NK-92 (cell line): Measurements from ENCODE around the gene CALR3.

Experiments used
- DNase-seq: peaks from one replicate; lab custom pipeline; 2025; ENCODE audit not compliant: unreplicated experiment; lab: John Stamatoyannopoulos, UW

Gene CALR3

DNA sequence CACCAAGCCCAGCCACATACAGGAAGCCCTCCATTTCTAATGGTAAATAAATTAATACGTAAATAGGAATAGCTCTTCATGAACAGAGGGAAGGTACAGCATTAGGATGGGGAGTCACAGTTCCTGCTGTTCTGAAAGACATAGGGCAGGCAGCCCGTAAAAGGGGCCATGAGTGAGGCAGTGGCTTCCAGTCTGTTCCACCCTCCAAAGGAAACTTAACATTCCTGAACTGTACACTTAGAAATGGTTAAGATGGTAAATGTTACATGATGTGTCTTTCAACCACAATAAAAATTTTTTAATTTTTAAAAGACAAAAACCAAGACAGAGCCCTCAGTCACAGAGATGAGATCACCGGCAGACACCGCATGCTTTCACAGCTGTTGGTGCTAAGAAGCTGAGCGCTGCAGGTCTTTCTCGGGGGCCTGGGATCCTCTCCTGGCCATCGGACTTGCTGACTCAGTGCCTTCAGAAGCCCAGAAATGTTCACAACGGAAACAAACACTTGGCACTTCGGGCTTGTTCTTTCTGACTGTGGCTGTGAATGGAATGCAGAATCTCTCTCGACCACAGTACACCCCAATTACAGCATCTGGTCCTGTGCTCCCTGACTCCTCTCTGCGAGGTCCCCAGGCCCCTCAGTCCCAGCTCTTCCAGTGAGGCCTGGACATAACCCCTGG is 60.6 kb downstream of the CALR3 start:
- DNase-seq = no peak

DNA sequence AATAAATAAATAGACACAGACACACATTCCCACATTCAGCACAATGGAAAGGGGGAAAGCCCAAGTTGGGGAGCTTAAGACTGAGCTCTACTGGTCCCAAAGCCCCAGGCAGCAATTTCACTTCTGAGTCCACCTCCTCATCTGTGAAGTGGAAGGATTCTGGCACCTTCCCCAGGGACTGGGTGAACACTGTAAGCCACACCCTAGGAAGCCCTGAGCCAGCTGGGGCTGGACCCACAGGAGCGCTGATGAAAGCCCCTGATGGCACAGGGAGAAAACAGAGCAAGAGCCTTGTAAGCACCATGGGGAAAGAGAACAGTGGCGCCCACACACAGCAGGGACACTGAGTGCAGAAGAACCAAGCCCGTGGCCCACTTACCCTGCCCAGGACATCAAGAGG is 62.0 kb downstream of the CALR3 start:
- no peak for DNase-seq

DNA sequence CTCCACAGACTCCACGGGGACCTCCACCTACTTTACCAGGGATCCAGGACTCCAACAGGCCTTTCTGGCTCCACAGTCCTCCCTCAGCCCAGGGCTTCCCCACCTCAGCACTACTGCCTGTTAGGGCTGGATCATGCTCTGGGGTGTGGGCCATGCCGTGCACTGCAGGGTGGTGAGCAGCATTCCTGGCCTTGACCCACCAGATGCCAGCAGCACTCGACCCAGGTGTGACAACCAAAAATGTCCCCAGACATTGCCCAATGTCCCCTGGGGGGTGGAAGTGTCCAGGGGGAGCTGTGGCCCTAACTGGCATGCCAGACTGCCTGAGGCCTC is 66.2 kb downstream of the CALR3 start:
- no peak for DNase-seq

DNA sequence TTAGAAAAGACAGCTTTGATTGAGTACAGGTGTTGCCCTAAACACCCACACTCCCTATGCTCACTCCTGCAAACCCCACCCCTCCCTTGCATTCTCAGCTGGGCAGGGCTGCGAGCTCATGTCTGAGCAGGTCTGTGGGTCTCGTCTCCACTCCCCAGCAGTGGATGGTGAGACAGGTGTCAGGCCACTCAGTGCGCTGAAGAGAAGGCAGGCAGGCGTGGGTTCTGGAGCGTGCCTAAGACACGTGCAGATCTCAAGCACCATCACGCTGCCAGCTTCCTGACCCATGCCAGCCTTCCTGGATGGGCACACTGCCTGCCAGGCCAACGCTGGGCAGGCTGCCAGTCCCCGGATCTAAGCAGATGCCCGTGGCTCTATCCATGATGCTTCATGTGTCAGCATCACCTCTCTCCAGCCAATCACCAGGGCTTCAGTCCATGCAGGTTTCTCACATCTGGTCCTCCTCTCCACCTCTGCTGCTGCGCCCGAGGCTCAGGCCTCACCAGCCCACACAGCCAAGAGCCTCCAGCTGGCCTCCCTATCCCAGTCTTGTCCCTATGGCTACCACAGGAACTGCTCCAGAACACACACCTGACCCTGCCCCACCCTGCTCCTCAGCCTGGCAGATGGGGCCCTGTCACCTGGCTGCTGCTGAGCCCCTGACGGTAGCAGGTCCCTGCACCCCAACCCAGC is 66.8 kb downstream of the CALR3 start:
- DNase-seq = no peak
